Glutamatergic neuron (in vitro differentiated cells): ENCODE measurements around the gene CNTROB. TPM values are rescaled to one million over a fixed set of nuclear protein-coding genes. Genes with fewer than 3 reads are reported as not detected.

Source experiments
- DNase-seq: peaks from one replicate; pipeline ENCODE4 v3.0.0; 2022
- H3K27ac Mint-ChIP-seq: one replicate; pipeline ENCODE4 v1.8.0; 2020; ENCODE audit warnings: mild to moderate bottlenecking, mixed read lengths, inconsistent platforms; ENCODE audit not compliant: unreplicated experiment
- H3K27me3 Mint-ChIP-seq: one replicate; pipeline ENCODE4 v1.8.0; 2020; ENCODE audit warnings: mild to moderate bottlenecking, moderate library complexity, mixed read lengths, inconsistent platforms; ENCODE audit not compliant: unreplicated experiment
- H3K36me3 Mint-ChIP-seq: one replicate; pipeline ENCODE4 v1.8.0; 2020; ENCODE audit warnings: mild to moderate bottlenecking, mixed read lengths, inconsistent platforms; ENCODE audit not compliant: unreplicated experiment
- H3K4me1 Mint-ChIP-seq: one replicate; pipeline ENCODE4 v1.8.0; 2020; ENCODE audit warnings: mild to moderate bottlenecking, low read depth, mixed read lengths, inconsistent platforms; ENCODE audit not compliant: unreplicated experiment
- H3K4me3 Mint-ChIP-seq: one replicate; pipeline ENCODE4 v1.8.0; 2020; ENCODE audit warnings: mild to moderate bottlenecking, mixed read lengths, inconsistent platforms; ENCODE audit not compliant: unreplicated experiment
- H3K9me3 Mint-ChIP-seq: one replicate; pipeline ENCODE4 v1.8.0; 2020; ENCODE audit warnings: mild to moderate bottlenecking, moderate library complexity, mixed read lengths, inconsistent platforms; ENCODE audit not compliant: unreplicated experiment
- total RNA-seq: library from RNA; stranded (reverse); fragmentation: NEBNext Ultra II Directional; extraction: Animal tissue kit (Norgen Biotek cat#: 25700); gene quantifications from one replicate; pipeline ENCODE4 v1.2.1, GENCODE V29; 2021; ENCODE audit not compliant: unreplicated experiment
- TF ChIP-seq, protein P1 (sequence below): fragments of 200-600 bp; sonication (generic); IDR thresholded peaks from one replicate; pipeline ENCODE4 v1.5.0; 2021; ENCODE audit not compliant: partially characterized antibody, unreplicated experiment

Gene CNTROB
- total RNA-seq, 1 donor from 2014 or later: 55.7 TPM

- Mint-ChIP-seq H3K4me1 (no peaks in the 10 kb centered on the region), H3K27me3 (no peaks in the 10 kb centered on the region), H3K4me3 (no peak overlapping the region), H3K9me3 (no peaks in the 10 kb centered on the region), H3K27ac (no peak overlapping the region), H3K36me3 (no peaks in the 10 kb centered on the region)
- TF ChIP-seq, protein P1, sequence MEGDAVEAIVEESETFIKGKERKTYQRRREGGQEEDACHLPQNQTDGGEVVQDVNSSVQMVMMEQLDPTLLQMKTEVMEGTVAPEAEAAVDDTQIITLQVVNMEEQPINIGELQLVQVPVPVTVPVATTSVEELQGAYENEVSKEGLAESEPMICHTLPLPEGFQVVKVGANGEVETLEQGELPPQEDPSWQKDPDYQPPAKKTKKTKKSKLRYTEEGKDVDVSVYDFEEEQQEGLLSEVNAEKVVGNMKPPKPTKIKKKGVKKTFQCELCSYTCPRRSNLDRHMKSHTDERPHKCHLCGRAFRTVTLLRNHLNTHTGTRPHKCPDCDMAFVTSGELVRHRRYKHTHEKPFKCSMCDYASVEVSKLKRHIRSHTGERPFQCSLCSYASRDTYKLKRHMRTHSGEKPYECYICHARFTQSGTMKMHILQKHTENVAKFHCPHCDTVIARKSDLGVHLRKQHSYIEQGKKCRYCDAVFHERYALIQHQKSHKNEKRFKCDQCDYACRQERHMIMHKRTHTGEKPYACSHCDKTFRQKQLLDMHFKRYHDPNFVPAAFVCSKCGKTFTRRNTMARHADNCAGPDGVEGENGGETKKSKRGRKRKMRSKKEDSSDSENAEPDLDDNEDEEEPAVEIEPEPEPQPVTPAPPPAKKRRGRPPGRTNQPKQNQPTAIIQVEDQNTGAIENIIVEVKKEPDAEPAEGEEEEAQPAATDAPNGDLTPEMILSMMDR: no peak
- no peak for DNase-seq
These were observed 27.7 kb downstream of the CNTROB start for GRCh38 chr17:7959503-7960253.

DNA sequence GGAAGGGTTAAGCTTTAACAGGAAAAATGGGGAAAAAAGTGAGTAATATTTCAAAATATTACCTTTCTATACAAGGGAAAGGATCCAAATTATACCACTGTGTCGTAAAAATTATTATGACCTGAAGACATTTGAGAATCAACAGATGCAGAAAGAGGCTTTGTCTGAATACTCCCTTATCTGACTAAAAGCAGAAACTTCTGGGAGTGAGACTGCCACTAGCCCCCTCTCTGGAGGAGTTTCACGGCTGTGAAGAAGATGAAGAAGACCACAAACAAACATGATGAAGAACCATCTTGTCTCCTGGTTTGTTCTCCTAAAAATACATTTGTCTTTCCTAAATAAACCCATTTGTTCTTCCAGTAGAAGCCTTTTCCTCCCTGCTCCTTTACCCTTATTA is 29.4 kb downstream of the CNTROB start:
- Mint-ChIP-seq H3K9me3 (no peaks in the 10 kb centered on the region), H3K36me3 (no peaks in the 10 kb centered on the region), H3K4me3 (no peak overlapping the region), H3K4me1 (no peaks in the 10 kb centered on the region), H3K27me3 (no peaks in the 10 kb centered on the region), H3K27ac (no peak overlapping the region)
- no peak for DNase-seq
- TF ChIP-seq, protein P1: no peak

DNA sequence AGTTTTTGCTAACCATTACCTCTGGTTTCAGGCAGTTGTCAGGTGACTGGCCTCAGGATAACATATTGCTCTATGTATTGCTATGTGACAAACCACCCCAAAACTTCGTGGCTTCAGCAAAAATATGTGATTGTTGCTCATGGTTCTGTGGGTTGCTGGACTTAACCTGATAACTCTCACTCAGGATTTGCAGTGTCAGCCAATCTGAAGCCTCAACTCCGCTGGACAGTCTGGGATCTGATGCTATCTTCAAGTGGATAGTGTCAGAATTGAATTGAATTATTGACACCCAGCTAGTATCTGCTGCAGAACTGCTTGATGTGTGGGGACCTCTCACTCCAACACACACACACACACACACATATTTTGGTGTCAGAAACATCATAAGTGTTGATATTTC is 35.7 kb downstream of the CNTROB start:
- Mint-ChIP-seq H3K27ac (no peak overlapping the region), H3K4me3 (no peak overlapping the region)
- DNase-seq: no peak

GRCh38 chr17:7969433-7969832 is 37.4 kb downstream of the CNTROB start:
- no peaks in the 10 kb centered on the region for H3K4me1 Mint-ChIP-seq
- TF ChIP-seq, protein P1: no peak
- DNase-seq: no peak
- peaks cover 2% of the 10 kb centered on the region for H3K27me3 Mint-ChIP-seq
- H3K4me3 Mint-ChIP-seq: no peak overlapping the region
- peaks cover 2% of the 10 kb centered on the region for H3K36me3 Mint-ChIP-seq
- no peaks in the 10 kb centered on the region for H3K9me3 Mint-ChIP-seq
- H3K27ac Mint-ChIP-seq: no peak overlapping the region

More for the DNA sequence above, 35.7 kb downstream of the CNTROB start:
- Mint-ChIP-seq H3K4me1 (no peaks in the 10 kb centered on the region), H3K9me3 (no peaks in the 10 kb centered on the region), H3K27me3 (peaks cover 2% of the 10 kb centered on the region), H3K36me3 (no peaks in the 10 kb centered on the region)
- TF ChIP-seq, protein P1: no peak

GRCh38 chr17:7971651-7972050 is 39.6 kb downstream of the CNTROB start:
- Mint-ChIP-seq H3K4me3 (no peak overlapping the region), H3K4me1 (no peaks in the 10 kb centered on the region), H3K27ac (no peak overlapping the region), H3K9me3 (peaks cover 3% of the 10 kb centered on the region), H3K27me3 (peaks cover 2% of the 10 kb centered on the region), H3K36me3 (peaks cover 6% of the 10 kb centered on the region)
- DNase-seq: no peak
- TF ChIP-seq, protein P1: no peak
